ENCODE measurements around the gene PKNOX2. TPM values are rescaled to one million over a fixed set of nuclear protein-coding genes. Genes with fewer than 3 reads are reported as not detected.

Gene PKNOX2
- total RNA-seq, 1 donor from 2014 or later, result 39.9 TPM

GRCh38 chr11:125374398-125374797, 209.8 kb downstream of the PKNOX2 start:
- Mint-ChIP-seq H3K4me3 (ENCODE audit: low read depth) (no peak overlapping the region), H3K4me1 (ENCODE audit: low read depth) (peaks cover 17% of the 10 kb centered on the region), H3K9me3 (ENCODE audit: low read depth) (no peaks in the 10 kb centered on the region), H3K36me3 (ENCODE audit: insufficient read depth) (peaks cover 11% of the 10 kb centered on the region), H3K27ac (no peak overlapping the region), H3K27me3 (peaks cover 23% of the 10 kb centered on the region)
- no peak for TF ChIP-seq CTCF (IDR thresholded peaks at IDR 0.05; ENCODE audit: unreplicated experiment)
- DNase-seq (ENCODE audit: low spot score, unreplicated experiment), result no peak

GRCh38 chr11:125375146-125375545, 210.6 kb downstream of the PKNOX2 start:
- Mint-ChIP-seq H3K27me3 (peaks cover 21% of the 10 kb centered on the region), H3K4me3 (ENCODE audit: low read depth) (no peak overlapping the region), H3K27ac (no peak overlapping the region), H3K4me1 (ENCODE audit: low read depth) (peaks cover 17% of the 10 kb centered on the region), H3K36me3 (ENCODE audit: insufficient read depth) (peaks cover 8% of the 10 kb centered on the region), H3K9me3 (ENCODE audit: low read depth) (no peaks in the 10 kb centered on the region)
- DNase-seq (ENCODE audit: low spot score, unreplicated experiment), result no peak
- no peak for TF ChIP-seq CTCF (IDR thresholded peaks at IDR 0.05; ENCODE audit: unreplicated experiment)

DNA sequence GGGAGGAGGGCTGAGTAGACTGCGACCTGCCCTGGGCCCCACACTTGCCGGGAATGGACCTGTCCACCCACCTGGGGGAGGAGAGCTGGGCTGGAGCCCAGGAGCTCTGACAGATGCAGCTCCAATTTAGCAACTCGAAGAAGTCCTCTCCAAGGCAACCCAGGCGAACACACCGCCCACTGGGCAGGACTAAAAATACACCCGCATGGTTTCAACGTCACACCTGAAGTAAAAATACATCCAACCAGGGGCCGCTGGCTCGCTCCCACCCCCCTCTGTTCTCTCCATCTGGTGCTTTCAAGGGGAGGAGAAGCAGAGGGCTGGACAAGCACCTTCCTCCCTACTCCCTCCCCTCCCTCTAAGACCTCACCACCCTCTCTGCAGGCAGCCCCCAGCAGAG, 211.6 kb downstream of the PKNOX2 start:
- H3K27ac Mint-ChIP-seq, result no peak overlapping the region
- no peaks in the 10 kb centered on the region for H3K9me3 Mint-ChIP-seq (ENCODE audit: low read depth)
- peaks cover 5% of the 10 kb centered on the region for H3K36me3 Mint-ChIP-seq (ENCODE audit: insufficient read depth)
- peaks cover 9% of the 10 kb centered on the region for H3K4me1 Mint-ChIP-seq (ENCODE audit: low read depth)
- peaks cover 13% of the 10 kb centered on the region for H3K27me3 Mint-ChIP-seq
- peak; percentile 11 for TF ChIP-seq CTCF (IDR thresholded peaks at IDR 0.05; ENCODE audit: unreplicated experiment)
- no peak overlapping the region for H3K4me3 Mint-ChIP-seq (ENCODE audit: low read depth)
- no peak for DNase-seq (ENCODE audit: low spot score, unreplicated experiment)

GRCh38 chr11:125376856-125377255, 212.3 kb downstream of the PKNOX2 start:
- peaks cover 8% of the 10 kb centered on the region for H3K27me3 Mint-ChIP-seq
- no peak for DNase-seq (ENCODE audit: low spot score, unreplicated experiment)
- H3K4me3 Mint-ChIP-seq (ENCODE audit: low read depth), result no peak overlapping the region
- no peak overlapping the region for H3K27ac Mint-ChIP-seq
- H3K9me3 Mint-ChIP-seq (ENCODE audit: low read depth), result no peaks in the 10 kb centered on the region
- peaks cover 6% of the 10 kb centered on the region for H3K36me3 Mint-ChIP-seq (ENCODE audit: insufficient read depth)
- TF ChIP-seq CTCF (IDR thresholded peaks at IDR 0.05; ENCODE audit: unreplicated experiment), result no peak
- peaks cover 5% of the 10 kb centered on the region for H3K4me1 Mint-ChIP-seq (ENCODE audit: low read depth)

GRCh38 chr11:125378083-125378482, 213.5 kb downstream of the PKNOX2 start:
- Mint-ChIP-seq H3K4me1 (ENCODE audit: low read depth) (peaks cover 5% of the 10 kb centered on the region), H3K36me3 (ENCODE audit: insufficient read depth) (peaks cover 7% of the 10 kb centered on the region), H3K27ac (no peak overlapping the region), H3K4me3 (ENCODE audit: low read depth) (no peak overlapping the region), H3K27me3 (no peaks in the 10 kb centered on the region), H3K9me3 (ENCODE audit: low read depth) (no peaks in the 10 kb centered on the region)
- no peak for DNase-seq (ENCODE audit: low spot score, unreplicated experiment)
- no peak for TF ChIP-seq CTCF (IDR thresholded peaks at IDR 0.05; ENCODE audit: unreplicated experiment)

Measured in progenitor cell of endocrine pancreas (in vitro differentiated cells).